HCT116 (cell line): ENCODE measurements around the gene S100A10. TPM values are rescaled to one million over a fixed set of nuclear protein-coding genes. Genes with fewer than 3 reads are reported as not detected.
A peak's percentile ranks its signal among the peaks of the same experiment; 100 is the strongest.

Source experiments
- ATAC-seq: fragments of 200-7000 bp; cut with Tn5 transposase; 2 replicates; pipeline ENCODE4 v1.9.1; 2020; ENCODE audit warnings: mild to moderate bottlenecking, moderate library complexity
- Bru-seq: library from RNA; stranded (reverse); fragments of 400-500 nt; gene quantifications from one replicate; lab custom pipeline; 2021; lab: Mats Ljungman, UMichigan
- BruChase-seq, 2 experiments: library from RNA; stranded (reverse); fragments of 400-500 nt; gene quantifications; one replicate each; lab custom pipeline; 2021; lab: Mats Ljungman, UMichigan
- BruUV-seq: library from RNA; stranded (reverse); fragments of 400-500 nt; replicated peaks from 2 replicates; lab custom pipeline; 2021; lab: Mats Ljungman, UMichigan
- CTCF ChIA-PET: fragments of 300-600 bp; sonication (Branson Sonifier 250); formaldehyde crosslinking; loops from one replicate; lab custom pipeline; 2021; ENCODE audit warnings: antibody characterized with exemption; lab: Charles Lee
- POLR2A ChIA-PET: fragments of 300-600, 350-600 bp; sonication (Branson Sonifier 250); formaldehyde crosslinking; loops from one replicate; lab custom pipeline; 2021; ENCODE audit warnings: antibody characterized with exemption; lab: Charles Lee
- RAD21 ChIA-PET, 2 experiments: fragments of 300-600 bp; sonication (Branson Sonifier 250); formaldehyde crosslinking; loops; one replicate each; lab custom pipeline; 2023; ENCODE audit warnings: low total read pairs in 2 of 2; ENCODE audit not compliant: uncharacterized antibody in 2 of 2, unreplicated experiment in 2 of 2, low non-redundant PET in 1 of 2; lab: Charles Lee
- DNase-seq: peaks from one replicate; pipeline ENCODE4 v3.0.0-alpha.2; 2010; ENCODE audit warnings: low read depth, low spot score
- H2AFZ ChIP-seq: fragments of 200-600 bp; shearing (Covaris generic), sonication (generic); 2 replicates; pipeline ENCODE4 v1.6.1; 2017; ENCODE audit warnings: low read depth, mixed run types, mixed read lengths, antibody characterized with exemption, low read length; ENCODE audit not compliant: poor library complexity, severe bottlenecking
- H3K27ac ChIP-seq: 2 replicates; pipeline ENCODE4 v1.5.1; 2012; ENCODE audit warnings: low read depth, low read length
- H3K27me3 ChIP-seq: fragments of 200-600 bp; sonication (generic); 2 replicates; pipeline ENCODE4 v1.6.1; 2016; ENCODE audit warnings: mixed run types, low read length, mixed read lengths; ENCODE audit not compliant: insufficient read depth
- H3K36me3 ChIP-seq, 2 experiments: fragments of 200-500 bp in 1 of 2; fragments of 200-600 bp in 1 of 2; sonication (Bioruptor generic) in 1 of 2; sonication (generic) in 1 of 2; 2 replicates each; pipeline versions ENCODE4 v1.5.1 to v1.6.1; 2014 to 2016; ENCODE audit warnings: low read length in 2 of 2, inconsistent platforms in 1 of 2, mixed read lengths in 1 of 2, mixed run types in 1 of 2; ENCODE audit not compliant: insufficient read depth in 2 of 2, control insufficient read depth in 1 of 2
- H3K4me1 ChIP-seq, 2 experiments: fragments of 200-600 bp in 1 of 2; sonication (generic) in 1 of 2; 2 replicates each; pipeline versions ENCODE4 v1.5.1 to v1.6.1; 2012 to 2017; ENCODE audit warnings: low read length in 2 of 2, inconsistent platforms in 1 of 2, mild to moderate bottlenecking in 1 of 2, mixed read lengths in 1 of 2, mixed run types in 1 of 2, moderate library complexity in 1 of 2; ENCODE audit not compliant: insufficient read depth in 2 of 2, control insufficient read depth in 1 of 2
- H3K4me2 ChIP-seq: fragments of 200-600 bp; sonication (generic); 2 replicates; pipeline ENCODE4 v1.6.1; 2017; ENCODE audit warnings: mixed run types, low read length, mixed read lengths
- H3K4me3 ChIP-seq, 2 experiments: fragments of 200-600 bp in 1 of 2; sonication (generic) in 1 of 2; replicated peaks in 1 of 2; 2 replicates each; pipeline ENCODE4 v1.5.1; 2011 to 2016; ENCODE audit warnings: low read length in 2 of 2, control low read depth in 1 of 2, low read depth in 1 of 2, mild to moderate bottlenecking in 1 of 2, mixed read lengths in 1 of 2, mixed run types in 1 of 2
- H3K79me2 ChIP-seq: fragments of 200-600 bp; sonication (generic); 2 replicates; pipeline ENCODE4 v1.6.1; 2017; ENCODE audit warnings: mild to moderate bottlenecking, mixed run types, low read length, moderate library complexity, mixed read lengths; ENCODE audit not compliant: insufficient read depth
- H3K9ac ChIP-seq: fragments of 200-600 bp; sonication (generic); 2 replicates; pipeline ENCODE4 v1.6.1; 2016; ENCODE audit warnings: low read length, mixed read lengths
- H3K9me2 ChIP-seq: fragments of 200-600 bp; sonication (generic), shearing (Covaris generic); 2 replicates; pipeline ENCODE4 v1.6.1; 2017; ENCODE audit warnings: mixed run types, mild to moderate bottlenecking, moderate library complexity; ENCODE audit not compliant: insufficient read depth
- H3K9me3 ChIP-seq, 2 experiments: fragments of 200-500 bp in 1 of 2; fragments of 200-600 bp in 1 of 2; sonication (Bioruptor generic) in 1 of 2; sonication (generic) in 1 of 2; 2 replicates each; pipeline ENCODE4 v1.6.1; 2014 to 2017; ENCODE audit warnings: low read length in 2 of 2, mixed read lengths in 2 of 2, inconsistent platforms in 1 of 2, low read depth in 1 of 2, mild to moderate bottlenecking in 1 of 2, mixed run types in 1 of 2, moderate library complexity in 1 of 2; ENCODE audit not compliant: control insufficient read depth in 1 of 2, insufficient read depth in 1 of 2
- H4K20me1 ChIP-seq: fragments of 200-600 bp; sonication (generic), shearing (Covaris generic); 2 replicates; pipeline ENCODE4 v1.6.1; 2017; ENCODE audit warnings: mixed run types, mild to moderate bottlenecking, moderate library complexity; ENCODE audit not compliant: insufficient read depth
- CEBPB ChIP-seq: IDR thresholded peaks from 2 replicates; pipeline ENCODE4 v1.6.1; 2012; ENCODE audit warnings: low read depth
- EGR1 ChIP-seq: IDR thresholded peaks from 2 replicates; pipeline ENCODE4 v1.6.1; 2012; ENCODE audit warnings: low read depth
- ELF1 ChIP-seq: IDR thresholded peaks from 2 replicates; pipeline ENCODE4 v1.6.1; 2012; ENCODE audit warnings: low read depth, borderline replicate concordance
- EZH2 ChIP-seq: fragments of 200-600 bp; sonication (generic); IDR thresholded peaks from 2 replicates; pipeline ENCODE4 v1.6.1; 2017; ENCODE audit warnings: antibody characterized with exemption, mixed run types
- EZH2phosphoT487 ChIP-seq: fragments of 200-600 bp; IDR thresholded peaks from 2 replicates; pipeline ENCODE4 v1.6.1; 2018; ENCODE audit warnings: antibody characterized with exemption, borderline replicate concordance
- FOSL1 ChIP-seq: IDR thresholded peaks from 2 replicates; pipeline ENCODE4 v1.6.1; 2012; ENCODE audit warnings: low read depth
- POLR2A ChIP-seq: IDR thresholded peaks from 2 replicates; pipeline ENCODE4 v1.7.0; 2011; ENCODE audit warnings: borderline replicate concordance; ENCODE audit not compliant: insufficient read depth, insufficient read length; ENCODE audit errors: extremely low read depth
- POLR2AphosphoS5 ChIP-seq: IDR thresholded peaks from 2 replicates; pipeline ENCODE4 v1.6.1; 2011; ENCODE audit warnings: mild to moderate bottlenecking, low read depth, low read length, moderate library complexity
- RAD21 ChIP-seq: IDR thresholded peaks from 2 replicates; pipeline ENCODE4 v1.6.1; 2012; ENCODE audit warnings: low read depth, mild to moderate bottlenecking
- SIN3A ChIP-seq: IDR thresholded peaks from 2 replicates; pipeline ENCODE4 v1.6.1; 2012; ENCODE audit warnings: low read depth
- SP1 ChIP-seq: IDR thresholded peaks from 2 replicates; pipeline ENCODE4 v1.6.1; 2012; ENCODE audit warnings: low read depth
- SRF ChIP-seq: IDR thresholded peaks from 2 replicates; pipeline ENCODE4 v1.6.1; 2012; ENCODE audit warnings: low read depth
- TCF7L2 ChIP-seq: IDR thresholded peaks from 2 replicates; pipeline ENCODE4 v1.7.0; 2011; ENCODE audit warnings: borderline replicate concordance, inconsistent platforms; ENCODE audit not compliant: insufficient read depth, insufficient read length; ENCODE audit errors: extremely low read depth
- ZFX ChIP-seq: fragments of 450-650 bp; IDR thresholded peaks from 2 replicates; pipeline ENCODE4 v1.6.1; 2017
- ZNF274 ChIP-seq: fragments of 200-500 bp; sonication (Bioruptor generic); IDR thresholded peaks from 2 replicates; pipeline ENCODE4 v1.6.1; 2014; ENCODE audit warnings: mild to moderate bottlenecking, low read depth, low read length, inconsistent platforms
- intact Hi-C: fragments of 100-400 bp; cut with micrococcal nuclease; formaldehyde crosslinking; loops from 2 replicates; pipeline ENCODE4 v1.10.0; 2022
- long read RNA-seq: library from polyadenylated mRNA; unstranded; transcript quantifications from one replicate; pipeline ENCODE4 v2.0.0, GENCODE V29; 2021; ENCODE audit not compliant: unreplicated experiment
- polyA plus RNA-seq: library from polyadenylated mRNA; unstranded; fragments of >200 nt; gene quantifications from 2 replicates; pipeline ENCODE4 v1.2.1, GENCODE V29; 2012; ENCODE audit warnings: missing spikeins
- total RNA-seq: library from RNA; stranded (reverse); gene quantifications from one replicate; pipeline ENCODE4 v1.2.1, GENCODE V29; 2021; ENCODE audit not compliant: unreplicated experiment
- TF ChIP-seq, protein P1 (sequence below): IDR thresholded peaks from 2 replicates; pipeline ENCODE4 v1.6.1; 2012
- TF ChIP-seq, protein P2 (sequence below): IDR thresholded peaks from 2 replicates; pipeline ENCODE4 v1.6.1; 2011; ENCODE audit warnings: mild to moderate bottlenecking, low read length, moderate library complexity; ENCODE audit not compliant: insufficient replicate concordance; ENCODE audit errors: extremely low read depth
- TF ChIP-seq, protein P3 (sequence below): IDR thresholded peaks from 2 replicates; pipeline ENCODE4 v1.6.1; 2012; ENCODE audit warnings: low read depth

Gene S100A10, protein sequence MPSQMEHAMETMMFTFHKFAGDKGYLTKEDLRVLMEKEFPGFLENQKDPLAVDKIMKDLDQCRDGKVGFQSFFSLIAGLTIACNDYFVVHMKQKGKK
- 340 TPM for total RNA-seq
- 152 and 230 TPM in 2 replicates for polyA plus RNA-seq
- Bru-seq, nascent RNA = percentile 95 among the genes with signal in this experiment
- percentile 86 among the genes with signal in this experiment for BruChase-seq, experiment 1, labeled RNA remaining after a 6-hour chase
- percentile 68 among the genes with signal in this experiment for BruChase-seq, experiment 2, labeled RNA remaining after a 2-hour chase
- long read RNA-seq, transcript S100A10-202 (3 exons, 1,202 nt) = major isoform, 143 of 309 reads
- long read RNA-seq, partial matches to known transcripts = 4 of 309 reads
- long read RNA-seq, other reads (novel, unspliced or antisense) = 162 of 309 reads

DNA sequence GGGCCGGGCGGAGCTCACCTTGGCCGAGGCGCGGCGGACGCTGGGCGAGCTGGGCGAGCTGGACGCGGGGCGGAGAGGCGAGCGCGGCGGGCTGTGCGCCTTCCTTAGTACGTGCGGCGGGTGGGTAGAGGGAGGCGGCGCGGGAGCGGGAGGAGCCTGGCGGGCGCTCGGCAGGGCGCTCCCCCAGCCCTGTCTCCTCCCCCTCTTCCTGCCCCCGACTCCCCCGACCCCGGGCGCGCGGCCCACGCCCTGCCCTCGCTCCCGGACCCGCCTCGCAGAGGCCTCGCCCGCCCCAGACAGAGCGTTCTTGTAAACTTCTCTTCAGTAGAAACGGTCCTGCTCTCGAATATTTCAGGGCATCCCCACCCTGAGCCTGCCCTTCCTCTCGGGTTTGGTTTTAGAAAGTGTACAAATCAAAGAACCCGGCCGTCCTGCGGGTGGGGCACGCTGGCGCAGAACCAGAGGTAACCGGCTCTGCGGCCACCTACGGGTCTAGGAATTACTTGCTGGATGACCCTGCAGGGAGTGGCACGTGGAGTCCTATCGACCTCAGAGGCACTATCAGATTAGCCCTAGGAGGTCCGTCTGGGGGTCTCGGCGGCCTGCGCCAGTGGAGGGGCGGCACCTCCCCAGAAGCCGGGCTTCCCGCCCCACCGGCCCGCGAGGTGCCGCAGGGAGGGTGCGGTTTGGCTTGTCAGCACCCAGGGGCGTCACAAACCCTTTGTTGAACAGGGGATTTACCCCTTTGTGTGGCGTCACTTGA, at the start of gene S100A10:
Gene S100A10 (minus strand): TSS at position 126 of the 763 bp plus-strand sequence. CDS start 7,629 bp downstream, outside the sequence.
- Histone ChIP-seq H3K4me1 (peaks cover 53 to 74% of the 10 kb centered on the region in 2 experiments), H3K79me2 (peaks cover 44% of the 10 kb centered on the region), H2AFZ (no peak within 1 kb of the TSS), H3K4me3 (peak within 1 kb of the TSS; percentile 91 to 92), H4K20me1 (peaks cover 17% of the 10 kb centered on the region; the same call in 1 of the 2 replicates), H3K27ac (peak within 1 kb of the TSS; percentile 87), H3K4me2 (peak within 1 kb of the TSS; percentile 81), H3K36me3 (no peaks in the 10 kb centered on the region), H3K9me2 (no peaks in the 10 kb centered on the region), H3K9me3 (no peaks in the 10 kb centered on the region), H3K9ac (peak within 1 kb of the TSS; percentile 95), H3K27me3 (no peaks in the 10 kb centered on the region)
- RAD21 ChIA-PET = interaction anchor here (0.7 to 3.1 kb wide), 3 partner anchors 26 kb away, joined by 3 to 25 read pairs (median 11); no protein-coding TSS in a partner anchor
- intact Hi-C loops = loop anchor here (2.0 kb wide), 1 partner anchor 49 kb away; no protein-coding TSS in a partner anchor
- no TSS peak for BruUV-seq
- DNase-seq (no peak), ATAC-seq (peak; percentile 58)
- POLR2A ChIA-PET = interaction anchor here (0.7 to 1.8 kb wide), 5 partner anchors 26 to 642 kb away, joined by 3 to 8 read pairs (median 6); partner anchors contain the start of gene THEM4
- CTCF ChIA-PET = interaction anchor here (1.1 to 5.3 kb wide), 5 partner anchors 8 to 85 kb away, joined by 3 to 84 read pairs (median 10); partner anchors contain the start of gene THEM4
- TF ChIP-seq, protein P1, sequence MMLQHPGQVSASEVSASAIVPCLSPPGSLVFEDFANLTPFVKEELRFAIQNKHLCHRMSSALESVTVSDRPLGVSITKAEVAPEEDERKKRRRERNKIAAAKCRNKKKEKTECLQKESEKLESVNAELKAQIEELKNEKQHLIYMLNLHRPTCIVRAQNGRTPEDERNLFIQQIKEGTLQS = no peak
- no peak for TF ChIP-seq RAD21
- TF ChIP-seq POLR2A = no peak
- peak; percentile 70 for TF ChIP-seq EGR1
- TF ChIP-seq EZH2 = no peak
- TF ChIP-seq SIN3A = peak; percentile 44; the same call in 1 of the 2 replicates
- TF ChIP-seq SRF = no peak
- TF ChIP-seq ZFX = no peak
- peak; percentile 71 for TF ChIP-seq POLR2AphosphoS5
- TF ChIP-seq, protein P2, sequence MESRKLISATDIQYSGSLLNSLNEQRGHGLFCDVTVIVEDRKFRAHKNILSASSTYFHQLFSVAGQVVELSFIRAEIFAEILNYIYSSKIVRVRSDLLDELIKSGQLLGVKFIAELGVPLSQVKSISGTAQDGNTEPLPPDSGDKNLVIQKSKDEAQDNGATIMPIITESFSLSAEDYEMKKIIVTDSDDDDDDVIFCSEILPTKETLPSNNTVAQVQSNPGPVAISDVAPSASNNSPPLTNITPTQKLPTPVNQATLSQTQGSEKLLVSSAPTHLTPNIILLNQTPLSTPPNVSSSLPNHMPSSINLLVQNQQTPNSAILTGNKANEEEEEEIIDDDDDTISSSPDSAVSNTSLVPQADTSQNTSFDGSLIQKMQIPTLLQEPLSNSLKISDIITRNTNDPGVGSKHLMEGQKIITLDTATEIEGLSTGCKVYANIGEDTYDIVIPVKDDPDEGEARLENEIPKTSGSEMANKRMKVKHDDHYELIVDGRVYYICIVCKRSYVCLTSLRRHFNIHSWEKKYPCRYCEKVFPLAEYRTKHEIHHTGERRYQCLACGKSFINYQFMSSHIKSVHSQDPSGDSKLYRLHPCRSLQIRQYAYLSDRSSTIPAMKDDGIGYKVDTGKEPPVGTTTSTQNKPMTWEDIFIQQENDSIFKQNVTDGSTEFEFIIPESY = no peak
- TF ChIP-seq CEBPB = no peak
- TF ChIP-seq EZH2phosphoT487 = no peak
- TF ChIP-seq, protein P3, sequence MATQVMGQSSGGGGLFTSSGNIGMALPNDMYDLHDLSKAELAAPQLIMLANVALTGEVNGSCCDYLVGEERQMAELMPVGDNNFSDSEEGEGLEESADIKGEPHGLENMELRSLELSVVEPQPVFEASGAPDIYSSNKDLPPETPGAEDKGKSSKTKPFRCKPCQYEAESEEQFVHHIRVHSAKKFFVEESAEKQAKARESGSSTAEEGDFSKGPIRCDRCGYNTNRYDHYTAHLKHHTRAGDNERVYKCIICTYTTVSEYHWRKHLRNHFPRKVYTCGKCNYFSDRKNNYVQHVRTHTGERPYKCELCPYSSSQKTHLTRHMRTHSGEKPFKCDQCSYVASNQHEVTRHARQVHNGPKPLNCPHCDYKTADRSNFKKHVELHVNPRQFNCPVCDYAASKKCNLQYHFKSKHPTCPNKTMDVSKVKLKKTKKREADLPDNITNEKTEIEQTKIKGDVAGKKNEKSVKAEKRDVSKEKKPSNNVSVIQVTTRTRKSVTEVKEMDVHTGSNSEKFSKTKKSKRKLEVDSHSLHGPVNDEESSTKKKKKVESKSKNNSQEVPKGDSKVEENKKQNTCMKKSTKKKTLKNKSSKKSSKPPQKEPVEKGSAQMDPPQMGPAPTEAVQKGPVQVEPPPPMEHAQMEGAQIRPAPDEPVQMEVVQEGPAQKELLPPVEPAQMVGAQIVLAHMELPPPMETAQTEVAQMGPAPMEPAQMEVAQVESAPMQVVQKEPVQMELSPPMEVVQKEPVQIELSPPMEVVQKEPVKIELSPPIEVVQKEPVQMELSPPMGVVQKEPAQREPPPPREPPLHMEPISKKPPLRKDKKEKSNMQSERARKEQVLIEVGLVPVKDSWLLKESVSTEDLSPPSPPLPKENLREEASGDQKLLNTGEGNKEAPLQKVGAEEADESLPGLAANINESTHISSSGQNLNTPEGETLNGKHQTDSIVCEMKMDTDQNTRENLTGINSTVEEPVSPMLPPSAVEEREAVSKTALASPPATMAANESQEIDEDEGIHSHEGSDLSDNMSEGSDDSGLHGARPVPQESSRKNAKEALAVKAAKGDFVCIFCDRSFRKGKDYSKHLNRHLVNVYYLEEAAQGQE = no peak
- no peak for TF ChIP-seq ZNF274
- TF ChIP-seq ELF1 = no peak
- no peak for TF ChIP-seq FOSL1
- peak; percentile 50; the same call in 1 of the 2 replicates for TF ChIP-seq SP1
- TF ChIP-seq TCF7L2 = peak; percentile 89
